Smooth muscle cell (in vitro differentiated cells): Measurements from ENCODE around the gene SFSWAP. TPM values are rescaled to one million over a fixed set of nuclear protein-coding genes. Genes with fewer than 3 reads are reported as not detected.

Source experiments
- DNase-seq: peaks from one replicate; lab custom pipeline; 2025; ENCODE audit not compliant: unreplicated experiment; lab: John Stamatoyannopoulos, UW
- H2AFZ ChIP-seq: fragments of 200-600 bp; sonication (generic); 2 replicates; pipeline ENCODE4 v1.6.0; 2016; ENCODE audit warnings: antibody characterized with exemption, low read depth, mild to moderate bottlenecking
- H3F3A ChIP-seq: fragments of 200-600 bp; sonication (generic); 2 replicates; pipeline ENCODE4 v1.6.0; 2017; ENCODE audit warnings: antibody characterized with exemption, low read depth
- H3K27ac ChIP-seq: fragments of 200-600 bp; sonication (generic); 2 replicates; pipeline ENCODE4 v1.5.1; 2016; ENCODE audit warnings: low read depth, mild to moderate bottlenecking
- H3K27me3 ChIP-seq: fragments of 200-600 bp; sonication (generic); 2 replicates; pipeline ENCODE4 v1.6.1; 2016; ENCODE audit warnings: low read depth, mild to moderate bottlenecking
- H3K36me3 ChIP-seq: fragments of 200-600 bp; sonication (generic); 2 replicates; pipeline ENCODE4 v1.5.1; 2016; ENCODE audit warnings: low read depth
- H3K4me1 ChIP-seq: fragments of 200-600 bp; sonication (generic); 2 replicates; pipeline ENCODE4 v1.5.1; 2016; ENCODE audit warnings: low read depth
- H3K4me2 ChIP-seq: fragments of 200-600 bp; sonication (generic); 2 replicates; pipeline ENCODE4 v1.6.0; 2016; ENCODE audit warnings: mild to moderate bottlenecking
- H3K4me3 ChIP-seq: fragments of 200-600 bp; sonication (generic); 2 replicates; pipeline ENCODE4 v1.5.1; 2016; ENCODE audit warnings: mild to moderate bottlenecking
- H3K79me2 ChIP-seq: fragments of 200-600 bp; sonication (generic); 2 replicates; pipeline ENCODE4 v1.6.0; 2016; ENCODE audit warnings: low read depth, mild to moderate bottlenecking
- H3K9ac ChIP-seq: fragments of 200-600 bp; sonication (generic); 2 replicates; pipeline ENCODE4 v1.6.0; 2016; ENCODE audit warnings: low read depth
- H3K9me3 ChIP-seq: fragments of 200-600 bp; sonication (generic); replicated peaks from 2 replicates; pipeline ENCODE4 v1.5.1; 2016; ENCODE audit warnings: low read depth
- H4K20me1 ChIP-seq: fragments of 200-600 bp; sonication (generic); 2 replicates; pipeline ENCODE4 v1.6.0; 2016; ENCODE audit warnings: low read depth
- CTCF ChIP-seq: fragments of 200-600 bp; sonication (generic); IDR thresholded peaks from 2 replicates; pipeline ENCODE4 v1.5.1; 2017; ENCODE audit warnings: borderline replicate concordance, mild to moderate bottlenecking, antibody characterized with exemption; ENCODE audit not compliant: insufficient read depth, poor library complexity, severe bottlenecking
- whole genome bisulfite sequencing: methylation state at CpG from one replicate; pipeline ENCODE4 v1.1.7; 2016; ENCODE audit warnings: low lambda C conversion rate; 5-methylcytosine and 5-hydroxymethylcytosine counted together
- polyA plus RNA-seq: library from polyadenylated mRNA; unstranded; fragments of >200 nt; fragmentation: Nextera tagmentation; extraction: Ambion mirVana; gene quantifications from 2 replicates; pipeline ENCODE4 v1.2.1, GENCODE V29; 2016
- total RNA-seq: library from RNA; depleted of rRNA; stranded (reverse); fragments of >200 nt; gene quantifications from 2 replicates; pipeline ENCODE4 v1.2.3, GENCODE V29; 2014

The SFSWAP gene
- total and polyA plus RNA-seq, 2 experiments from 2014 or later, result 24.1 to 32.3 TPM

GRCh38 chr12:131683266-131684014 is 27.4 kb upstream of the SFSWAP start:
- 87% methylated on average over 17 of the region's 17 CpGs for WGBS
- no peak overlapping the region for H3K9ac ChIP-seq
- peaks cover 4% of the 10 kb centered on the region for H3K27me3 ChIP-seq
- H2AFZ ChIP-seq, result no peak overlapping the region
- H3K4me3 ChIP-seq, result no peak overlapping the region
- DNase-seq, result no peak
- H4K20me1 ChIP-seq, result no peaks in the 10 kb centered on the region
- H3K9me3 ChIP-seq, result no peaks in the 10 kb centered on the region
- no peaks in the 10 kb centered on the region for H3F3A ChIP-seq
- H3K36me3 ChIP-seq, result no peaks in the 10 kb centered on the region
- H3K4me1 ChIP-seq, result no peaks in the 10 kb centered on the region
- H3K27ac ChIP-seq, result no peak overlapping the region
- TF ChIP-seq CTCF, result no peak
- no peaks in the 10 kb centered on the region for H3K79me2 ChIP-seq
- no peak overlapping the region for H3K4me2 ChIP-seq

GRCh38 chr12:131684015-131684725 is 26.7 kb upstream of the SFSWAP start:
- Histone ChIP-seq H3F3A (no peaks in the 10 kb centered on the region), H2AFZ (no peak overlapping the region), H3K79me2 (no peaks in the 10 kb centered on the region), H3K9ac (no peak overlapping the region), H3K4me1 (no peaks in the 10 kb centered on the region), H3K27ac (no peak overlapping the region), H3K4me3 (no peak overlapping the region), H3K9me3 (no peaks in the 10 kb centered on the region), H3K27me3 (peaks cover 4% of the 10 kb centered on the region), H3K4me2 (no peak overlapping the region), H4K20me1 (no peaks in the 10 kb centered on the region), H3K36me3 (no peaks in the 10 kb centered on the region)
- 84% methylated on average over 26 of the region's 26 CpGs for WGBS
- no peak for TF ChIP-seq CTCF
- DNase-seq, result no peak

- Histone ChIP-seq H4K20me1 (no peaks in the 10 kb centered on the region), H3F3A (no peaks in the 10 kb centered on the region), H3K27ac (no peak overlapping the region), H3K36me3 (no peaks in the 10 kb centered on the region), H3K4me2 (no peak overlapping the region), H3K9me3 (no peaks in the 10 kb centered on the region), H3K4me3 (no peak overlapping the region), H3K79me2 (no peaks in the 10 kb centered on the region), H3K27me3 (peaks cover 5% of the 10 kb centered on the region), H2AFZ (no peak overlapping the region), H3K9ac (no peak overlapping the region), H3K4me1 (no peaks in the 10 kb centered on the region)
- WGBS, result 80% methylated on average over 15 of the region's 15 CpGs
- no peak for DNase-seq
- no peak for TF ChIP-seq CTCF
These were observed 23.4 kb upstream of the SFSWAP start for GRCh38 chr12:131687346-131688125.
